GM12873 (cell line): Measurements from ENCODE around the gene HDAC9.

ENCODE experiments used
- CTCF ChIP-seq: IDR thresholded peaks from 2 replicates; pipeline ENCODE4 v1.5.1; 2012; ENCODE audit warnings: low read depth, mild to moderate bottlenecking, moderate library complexity, low read length, control low read depth; ENCODE audit not compliant: insufficient read depth; ENCODE audit errors: missing control alignments

Gene HDAC9

GRCh38 chr7:18740579-18740988 lies 245.0 kb downstream of the HDAC9 start:
- TF ChIP-seq CTCF = no peak

- no peak for TF ChIP-seq CTCF
These were observed 258.5 kb downstream of the HDAC9 start for GRCh38 chr7:18753972-18754610.

- TF ChIP-seq CTCF = no peak
These were observed 259.2 kb downstream of the HDAC9 start for GRCh38 chr7:18754766-18755165.

- no peak for TF ChIP-seq CTCF
These were observed 260.2 kb downstream of the HDAC9 start for GRCh38 chr7:18755793-18756192.

GRCh38 chr7:18756378-18757050 lies 261.0 kb downstream of the HDAC9 start:
- no peak for TF ChIP-seq CTCF

- TF ChIP-seq CTCF = no peak
These were observed 264.5 kb downstream of the HDAC9 start for GRCh38 chr7:18760046-18760445.

- no peak for TF ChIP-seq CTCF
These were observed 265.3 kb downstream of the HDAC9 start for GRCh38 chr7:18760631-18761445.
